HG03432 (cell line): Measurements from ENCODE around the gene NUP160.
A peak's percentile ranks its signal among the peaks of the same experiment; 100 is the strongest.
"Not testable (repeated sequence)": the region's sequence is repeated elsewhere in the genome, so short reads cannot be mapped to it uniquely, and the experiment has no call there.

Experiments used
- ATAC-seq: cut with Tn5 transposase; IDR thresholded peaks from one replicate; pipeline ENCODE4 v1.9.1; 2021; ENCODE audit warnings: mild to moderate bottlenecking, moderate library complexity; ENCODE audit not compliant: unreplicated experiment

Gene NUP160

DNA sequence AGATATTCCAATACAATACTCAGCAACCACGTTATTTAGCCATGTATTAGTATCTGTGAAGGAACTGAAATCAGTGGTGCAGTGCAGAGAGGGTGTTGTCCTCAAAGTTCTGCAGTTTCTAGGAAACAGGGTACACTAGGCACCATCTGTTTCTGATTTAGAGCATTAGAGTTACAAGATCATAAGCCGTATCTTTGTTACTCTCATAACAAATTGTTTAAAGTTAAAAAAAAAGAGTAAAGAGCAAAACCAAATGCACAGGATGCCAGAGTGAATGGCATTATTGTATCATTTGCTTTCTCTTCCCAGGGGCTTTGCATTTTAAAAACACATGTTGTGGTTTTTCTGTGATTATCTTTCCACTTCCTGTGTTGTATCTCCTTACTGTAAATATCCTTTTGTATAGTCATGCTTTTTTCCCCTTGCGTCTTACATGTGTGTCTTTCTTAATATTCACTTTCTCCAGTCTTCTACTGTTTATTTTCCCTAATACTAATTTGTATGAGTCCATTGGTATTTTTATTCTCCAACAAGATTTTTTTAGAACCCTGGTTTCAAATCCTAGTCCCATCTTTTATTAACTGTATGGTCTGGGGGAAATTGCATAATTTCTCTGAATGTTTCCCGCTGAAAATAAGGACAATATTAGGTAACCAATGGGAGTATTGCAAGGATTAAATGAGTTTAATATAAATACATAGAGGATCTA, 15.2 kb upstream of the NUP160 start:
- ATAC-seq: peak; percentile 78

GRCh38 chr11:47861728-47862127, 13.6 kb upstream of the NUP160 start:
- ATAC-seq: no peak

DNA sequence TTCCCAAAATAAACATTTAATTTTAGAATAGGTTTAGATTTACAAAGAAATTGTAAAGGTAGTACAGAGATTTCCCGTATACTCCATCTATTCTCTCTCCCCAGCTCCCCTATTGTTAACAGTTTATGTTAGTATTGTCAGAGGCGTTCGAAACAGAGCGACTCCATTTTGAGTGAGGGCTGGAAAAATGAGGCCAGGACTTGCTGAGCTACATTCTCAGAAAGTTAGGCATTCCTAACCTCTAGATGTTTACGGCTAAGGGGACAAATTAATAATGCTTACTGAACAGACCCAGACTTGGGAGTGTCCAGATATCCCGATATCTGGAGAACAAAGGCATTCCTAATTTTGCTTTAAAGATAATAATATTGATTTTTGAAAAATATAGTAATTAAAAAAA, 12.4 kb upstream of the NUP160 start:
- ATAC-seq: no peak

GRCh38 chr11:47857892-47858543, 9.9 kb upstream of the NUP160 start:
- ATAC-seq: peak; percentile 37

GRCh38 chr11:47857485-47857884, 9.3 kb upstream of the NUP160 start:
- ATAC-seq: peak; percentile 46

- ATAC-seq: no peak
Observed at GRCh38 chr11:47856186-47856585, 8.0 kb upstream of the NUP160 start.

DNA sequence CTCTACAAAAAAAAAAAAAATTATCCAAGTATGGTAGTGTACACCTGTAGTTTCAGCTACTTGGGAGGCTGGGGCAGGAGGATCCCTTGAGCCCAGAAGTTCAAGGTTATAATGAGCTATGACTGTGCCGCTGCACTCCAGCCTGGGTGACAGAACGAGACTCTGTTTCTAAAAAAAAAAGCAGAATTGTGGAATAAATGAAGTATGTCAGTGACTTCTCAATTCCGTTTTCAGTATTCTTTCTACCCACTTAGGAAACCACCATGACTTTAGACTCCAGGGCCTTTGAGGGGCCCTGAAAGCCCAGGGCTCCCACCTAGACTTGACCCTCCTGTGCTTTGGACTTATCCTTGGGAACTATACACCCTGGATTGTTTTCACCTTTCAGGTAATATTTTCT, 6.5 kb upstream of the NUP160 start:
- ATAC-seq: peak; percentile 35

DNA sequence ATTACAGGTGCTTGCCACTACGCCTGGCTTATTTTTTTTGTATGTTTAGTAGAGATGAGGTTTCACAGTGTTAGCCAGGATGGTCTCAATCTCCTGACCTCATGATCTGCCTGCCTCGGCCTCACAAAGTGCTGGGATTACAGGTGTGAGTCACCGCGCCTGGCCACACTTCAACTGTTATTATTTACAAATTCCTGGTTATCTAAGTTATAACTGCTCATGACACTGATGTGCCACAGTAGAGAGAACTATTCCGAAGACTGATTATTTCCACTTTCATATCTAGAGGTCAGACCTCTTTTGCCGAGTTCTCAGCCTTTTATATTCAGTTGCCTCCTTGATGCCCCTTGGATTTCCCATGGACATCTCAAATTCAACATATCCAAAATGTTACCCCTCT, 3.9 kb upstream of the NUP160 start:
- ATAC-seq: no peak

- no peak for ATAC-seq
Observed at GRCh38 chr11:47850337-47850736, 2.2 kb upstream of the NUP160 start.

DNA sequence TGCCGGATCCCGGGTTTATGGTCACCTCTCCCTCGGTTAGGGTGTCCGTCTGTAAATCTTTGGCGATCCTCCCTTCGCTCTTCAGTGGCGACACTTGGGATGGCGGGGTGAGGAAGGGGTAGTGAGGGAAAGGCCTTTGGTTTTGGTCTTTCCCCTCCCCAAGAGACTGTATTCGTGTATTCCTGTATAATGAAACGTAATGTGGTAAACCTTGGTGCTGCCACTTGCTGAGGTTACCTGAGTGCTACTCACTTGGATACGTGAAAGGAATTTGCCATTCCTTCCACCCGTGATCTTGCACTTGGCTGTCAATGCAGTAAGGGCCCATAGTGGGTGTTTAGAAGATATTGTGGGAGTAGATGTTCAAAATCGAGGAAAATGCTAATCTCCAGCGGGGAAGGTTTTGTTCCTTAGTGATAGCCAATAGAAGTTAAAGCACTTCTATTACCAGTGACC, 578 bp upstream of the NUP160 start:
- peak; percentile 16 for ATAC-seq

GRCh38 chr11:47847537-47847891, 636 bp downstream of the NUP160 start:
- no peak for ATAC-seq

DNA sequence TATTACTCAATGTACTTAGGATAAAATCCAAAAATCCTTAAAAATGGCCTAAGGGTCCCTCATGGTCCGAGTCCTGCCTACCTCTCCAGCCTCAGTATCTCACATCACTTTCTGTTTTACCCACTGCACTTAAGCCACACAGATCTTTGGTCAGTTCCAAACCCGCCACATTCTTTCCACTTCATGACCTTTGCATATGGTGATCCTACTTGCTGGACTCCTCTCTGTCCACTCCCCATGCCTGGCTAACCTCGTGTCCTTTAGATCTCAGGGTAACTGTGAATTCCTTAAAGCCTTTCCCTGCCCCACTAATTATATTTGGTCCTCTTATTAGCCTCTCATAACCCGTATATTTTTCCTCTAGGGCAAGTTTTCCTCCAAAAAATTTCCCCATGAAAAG, 1.2 kb downstream of the NUP160 start:
- ATAC-seq: no peak

- no peak for ATAC-seq
Observed at GRCh38 chr11:47843361-47844055, 4.6 kb downstream of the NUP160 start.

DNA sequence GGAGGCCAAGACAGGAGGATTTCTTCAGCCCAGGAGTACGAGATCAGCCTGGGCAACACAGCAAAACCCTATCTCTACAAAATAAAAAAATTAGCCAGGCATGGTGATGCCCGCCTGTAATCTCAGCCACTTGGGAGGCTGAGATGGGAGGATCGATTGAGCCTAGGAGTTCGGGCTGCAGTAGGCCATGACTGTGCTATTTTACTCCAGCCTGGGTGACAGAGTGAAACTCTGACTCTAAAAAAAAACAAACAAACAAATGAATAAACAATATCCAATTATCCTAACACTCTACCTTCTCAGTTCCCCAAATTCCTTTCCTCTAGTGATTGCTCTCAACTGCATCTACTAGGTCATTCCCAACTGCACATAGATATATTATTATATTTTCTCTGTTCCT, 5.4 kb downstream of the NUP160 start:
- no peak for ATAC-seq

DNA sequence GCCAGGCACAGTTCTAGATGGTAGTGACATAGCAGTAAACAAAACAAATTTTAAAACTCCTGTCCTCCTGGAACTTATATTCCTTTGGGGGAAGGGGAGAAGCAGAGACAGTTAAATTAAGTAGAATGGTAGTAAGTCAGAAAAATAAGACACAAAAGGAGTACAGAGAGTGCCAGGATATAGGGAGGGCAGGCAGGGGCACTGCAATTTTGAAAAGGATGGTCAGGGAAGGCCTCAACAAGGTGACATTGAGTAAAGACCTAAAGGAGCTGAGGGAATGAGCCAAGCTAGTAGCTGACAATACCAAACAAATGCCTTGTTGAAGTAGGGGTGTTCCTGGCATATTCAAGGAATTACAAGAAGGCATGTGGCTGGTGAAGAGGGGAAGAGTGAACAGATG, 10.2 kb downstream of the NUP160 start:
- ATAC-seq: no peak

DNA sequence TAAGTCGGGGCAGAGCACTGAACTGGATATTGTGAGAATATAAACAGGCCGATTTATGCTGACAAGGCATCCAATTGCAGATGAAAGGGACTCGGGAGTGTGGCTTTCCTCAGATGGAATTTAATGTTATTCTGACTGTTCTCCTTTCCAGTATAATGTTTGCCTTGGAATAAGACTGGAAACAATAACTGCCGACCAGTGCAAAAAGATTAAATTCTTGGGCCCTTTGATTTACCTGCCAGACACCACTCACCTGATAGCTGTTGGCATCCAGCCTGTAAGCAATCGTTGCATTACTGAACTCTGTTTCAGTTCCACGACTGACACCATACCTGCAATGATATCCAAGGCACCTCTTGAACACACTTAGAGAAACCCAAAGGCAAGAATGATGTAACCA, 10.9 kb downstream of the NUP160 start:
- no peak for ATAC-seq

DNA sequence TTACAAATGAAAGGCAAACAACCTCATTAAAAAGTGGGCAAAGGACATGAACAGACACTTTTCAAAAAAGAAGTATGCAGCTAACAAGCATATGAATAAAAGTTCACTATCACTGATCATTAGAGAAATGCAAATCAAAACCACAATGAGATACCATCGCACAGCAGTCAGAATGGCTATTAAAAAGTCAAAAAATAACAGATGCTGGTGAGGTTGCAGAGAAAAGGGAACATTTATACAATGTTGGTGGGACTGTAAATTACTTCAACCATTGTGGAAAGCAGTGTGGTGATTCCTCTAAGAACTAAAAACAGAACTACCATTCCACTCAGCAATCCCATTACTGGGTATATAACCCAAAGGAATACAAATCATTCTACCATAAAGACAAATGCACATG, 18.1 kb downstream of the NUP160 start:
- not testable (repeated sequence) for ATAC-seq

DNA sequence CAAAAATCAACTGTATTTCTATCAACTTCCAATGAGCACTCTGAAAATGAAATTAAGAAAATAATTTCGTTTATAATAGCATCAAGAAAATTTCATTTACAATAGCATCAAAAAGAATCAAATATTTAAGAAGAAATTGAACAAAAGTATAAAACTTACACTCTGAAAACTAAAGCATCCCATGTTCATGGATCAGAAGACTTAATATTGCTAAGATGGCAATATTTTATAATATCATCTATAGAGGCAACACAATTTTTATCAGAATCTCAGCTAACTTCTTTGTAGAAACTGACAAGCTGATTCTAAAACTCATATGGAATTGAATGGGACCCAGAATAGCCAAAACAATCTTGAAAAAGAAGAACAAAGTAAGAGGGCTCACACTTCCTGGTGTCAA, 19.9 kb downstream of the NUP160 start:
- no peak for ATAC-seq

DNA sequence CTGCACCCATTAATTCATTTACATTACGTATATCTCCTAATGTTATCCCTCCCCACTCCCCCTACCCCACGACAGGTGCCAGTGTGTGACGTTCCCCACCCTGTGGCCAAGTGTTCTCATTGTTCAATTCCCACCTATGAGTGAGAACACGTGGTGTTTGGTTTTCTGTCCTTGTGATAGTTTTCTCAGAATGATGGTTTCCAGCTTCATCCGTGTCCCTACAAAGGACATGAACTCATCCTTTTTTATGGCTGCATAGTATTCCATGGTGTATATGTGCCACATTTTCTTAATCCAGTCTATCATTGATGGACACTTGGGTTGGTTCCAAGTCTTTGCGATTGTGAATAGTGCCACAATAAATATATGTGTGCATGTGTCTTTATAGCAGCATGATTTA, 25.5 kb downstream of the NUP160 start:
- not testable (repeated sequence) for ATAC-seq

DNA sequence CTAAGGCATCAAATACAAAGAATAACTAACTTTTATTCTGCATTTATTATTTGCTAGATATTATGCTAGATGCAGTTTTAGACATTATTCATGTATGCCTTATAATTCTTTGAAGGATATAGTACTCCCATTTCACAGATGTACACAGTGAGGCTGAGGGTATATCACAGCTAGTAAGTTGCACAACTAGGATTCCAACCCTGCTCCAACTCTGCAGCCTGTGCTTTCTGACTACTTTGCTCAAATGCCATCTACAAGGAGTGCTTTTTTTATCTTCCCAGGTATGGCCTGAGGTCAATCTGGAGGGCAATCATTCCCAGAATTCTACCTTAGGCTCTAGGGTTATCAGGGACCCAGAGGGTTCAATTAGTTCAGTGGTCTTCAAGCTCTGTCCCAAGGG, 28.4 kb downstream of the NUP160 start:
- ATAC-seq: no peak

- ATAC-seq: no peak
Observed at GRCh38 chr11:47800759-47801158, 47.4 kb downstream of the NUP160 start.

DNA sequence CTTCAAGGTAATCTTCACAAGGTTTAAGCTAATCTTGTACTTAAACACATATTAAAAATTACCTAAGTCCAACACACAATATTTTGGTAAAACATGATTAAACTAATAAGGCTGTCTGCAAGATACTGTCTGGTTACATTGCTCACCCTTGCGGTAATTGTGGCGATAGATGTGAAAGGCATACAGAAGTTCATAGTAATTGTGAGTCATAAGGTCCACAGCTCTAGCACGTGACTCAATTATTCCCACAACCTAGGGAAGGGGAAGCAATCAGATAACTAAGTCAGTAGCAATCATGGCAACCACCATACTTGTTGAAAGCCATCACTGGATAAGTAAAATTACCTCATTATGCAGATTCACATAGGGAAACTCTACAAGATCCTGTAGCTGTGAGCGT, 50.5 kb downstream of the NUP160 start:
- no peak for ATAC-seq
